ENCODE results near the gene ACY1.

The ACY1 gene

DNA sequence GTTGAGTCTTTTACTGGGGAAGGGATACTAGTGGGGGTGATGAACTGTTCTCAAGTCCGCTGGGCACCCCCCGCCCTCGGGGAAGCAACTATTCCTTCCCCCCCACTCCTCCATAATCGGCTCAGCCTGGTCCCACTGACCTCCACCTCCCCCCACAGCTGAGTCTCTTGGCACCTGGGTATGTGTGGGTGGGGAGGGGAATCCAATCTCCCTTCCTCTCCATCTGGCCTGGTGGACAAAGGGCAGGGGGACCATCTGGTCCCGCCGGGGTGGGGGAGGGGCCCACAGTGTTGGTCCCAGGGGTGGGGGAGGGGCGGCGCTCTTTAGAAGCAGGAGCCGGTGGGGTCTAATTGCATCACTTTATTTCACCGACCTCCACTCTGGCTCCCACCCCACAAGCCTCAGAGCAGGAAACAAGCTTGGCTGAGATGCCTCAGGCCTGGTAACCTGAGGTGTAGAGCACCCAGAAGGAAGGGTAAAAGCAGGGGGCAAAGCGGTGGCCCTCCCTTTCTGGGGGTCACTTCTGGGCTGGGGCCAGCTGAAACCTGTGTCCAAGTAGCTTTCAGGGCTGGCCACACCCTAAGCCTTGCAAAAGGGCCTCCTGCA is 15.1 kb upstream of the ACY1 start:
- Histone ChIP-seq H3K4me3 (replicated peaks; ENCODE audit: insufficient read depth, low read length) (no peak overlapping the region; the same call in 1 of the 2 replicates), H3K27ac (replicated peaks) (no peak overlapping the region), H3K27me3 (ENCODE audit: insufficient read depth, poor library complexity, severe bottlenecking) (peaks cover 16% of the 10 kb centered on the region)
- TF ChIP-seq, protein P1, sequence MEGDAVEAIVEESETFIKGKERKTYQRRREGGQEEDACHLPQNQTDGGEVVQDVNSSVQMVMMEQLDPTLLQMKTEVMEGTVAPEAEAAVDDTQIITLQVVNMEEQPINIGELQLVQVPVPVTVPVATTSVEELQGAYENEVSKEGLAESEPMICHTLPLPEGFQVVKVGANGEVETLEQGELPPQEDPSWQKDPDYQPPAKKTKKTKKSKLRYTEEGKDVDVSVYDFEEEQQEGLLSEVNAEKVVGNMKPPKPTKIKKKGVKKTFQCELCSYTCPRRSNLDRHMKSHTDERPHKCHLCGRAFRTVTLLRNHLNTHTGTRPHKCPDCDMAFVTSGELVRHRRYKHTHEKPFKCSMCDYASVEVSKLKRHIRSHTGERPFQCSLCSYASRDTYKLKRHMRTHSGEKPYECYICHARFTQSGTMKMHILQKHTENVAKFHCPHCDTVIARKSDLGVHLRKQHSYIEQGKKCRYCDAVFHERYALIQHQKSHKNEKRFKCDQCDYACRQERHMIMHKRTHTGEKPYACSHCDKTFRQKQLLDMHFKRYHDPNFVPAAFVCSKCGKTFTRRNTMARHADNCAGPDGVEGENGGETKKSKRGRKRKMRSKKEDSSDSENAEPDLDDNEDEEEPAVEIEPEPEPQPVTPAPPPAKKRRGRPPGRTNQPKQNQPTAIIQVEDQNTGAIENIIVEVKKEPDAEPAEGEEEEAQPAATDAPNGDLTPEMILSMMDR (IDR thresholded peaks at IDR 0.05; ENCODE audit: insufficient read depth, low read length) = no peak
- no peak for TF ChIP-seq POLR2AphosphoS5 (IDR thresholded peaks at IDR 0.05; ENCODE audit: low read depth)
- TF ChIP-seq, protein P2, sequence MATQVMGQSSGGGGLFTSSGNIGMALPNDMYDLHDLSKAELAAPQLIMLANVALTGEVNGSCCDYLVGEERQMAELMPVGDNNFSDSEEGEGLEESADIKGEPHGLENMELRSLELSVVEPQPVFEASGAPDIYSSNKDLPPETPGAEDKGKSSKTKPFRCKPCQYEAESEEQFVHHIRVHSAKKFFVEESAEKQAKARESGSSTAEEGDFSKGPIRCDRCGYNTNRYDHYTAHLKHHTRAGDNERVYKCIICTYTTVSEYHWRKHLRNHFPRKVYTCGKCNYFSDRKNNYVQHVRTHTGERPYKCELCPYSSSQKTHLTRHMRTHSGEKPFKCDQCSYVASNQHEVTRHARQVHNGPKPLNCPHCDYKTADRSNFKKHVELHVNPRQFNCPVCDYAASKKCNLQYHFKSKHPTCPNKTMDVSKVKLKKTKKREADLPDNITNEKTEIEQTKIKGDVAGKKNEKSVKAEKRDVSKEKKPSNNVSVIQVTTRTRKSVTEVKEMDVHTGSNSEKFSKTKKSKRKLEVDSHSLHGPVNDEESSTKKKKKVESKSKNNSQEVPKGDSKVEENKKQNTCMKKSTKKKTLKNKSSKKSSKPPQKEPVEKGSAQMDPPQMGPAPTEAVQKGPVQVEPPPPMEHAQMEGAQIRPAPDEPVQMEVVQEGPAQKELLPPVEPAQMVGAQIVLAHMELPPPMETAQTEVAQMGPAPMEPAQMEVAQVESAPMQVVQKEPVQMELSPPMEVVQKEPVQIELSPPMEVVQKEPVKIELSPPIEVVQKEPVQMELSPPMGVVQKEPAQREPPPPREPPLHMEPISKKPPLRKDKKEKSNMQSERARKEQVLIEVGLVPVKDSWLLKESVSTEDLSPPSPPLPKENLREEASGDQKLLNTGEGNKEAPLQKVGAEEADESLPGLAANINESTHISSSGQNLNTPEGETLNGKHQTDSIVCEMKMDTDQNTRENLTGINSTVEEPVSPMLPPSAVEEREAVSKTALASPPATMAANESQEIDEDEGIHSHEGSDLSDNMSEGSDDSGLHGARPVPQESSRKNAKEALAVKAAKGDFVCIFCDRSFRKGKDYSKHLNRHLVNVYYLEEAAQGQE (IDR thresholded peaks at IDR 0.05; ENCODE audit: insufficient replicate concordance, low read depth) = no peak
- DNase-seq (ENCODE audit: low read depth in 1 of 2, low spot score in 1 of 2) = no peak

- no peak for TF ChIP-seq SPI1 (IDR thresholded peaks at IDR 0.05; ENCODE audit: borderline replicate concordance, low read depth)
- TF ChIP-seq, protein P2 (IDR thresholded peaks at IDR 0.05; ENCODE audit: insufficient replicate concordance, low read depth) = no peak
- no peak for TF ChIP-seq GABPA (IDR thresholded peaks at IDR 0.05; ENCODE audit: low read depth)
- TF ChIP-seq, protein P1 (IDR thresholded peaks at IDR 0.05; ENCODE audit: insufficient read depth, low read length) = no peak
- no peak for TF ChIP-seq POLR2AphosphoS5 (IDR thresholded peaks at IDR 0.05; ENCODE audit: low read depth)
- H3K27me3 ChIP-seq (ENCODE audit: insufficient read depth, poor library complexity, severe bottlenecking) = peaks cover 16% of the 10 kb centered on the region
- no peak overlapping the region for H3K27ac ChIP-seq (replicated peaks)
- no peak overlapping the region for H3K4me3 ChIP-seq (replicated peaks; ENCODE audit: insufficient read depth, low read length)
- DNase-seq (ENCODE audit: low read depth in 1 of 2, low spot score in 1 of 2) = no peak
Observed at GRCh38 chr3:51968883-51969678, 14.3 kb upstream of the ACY1 start.

GRCh38 chr3:51969841-51970240 is 13.5 kb upstream of the ACY1 start:
- TF ChIP-seq, protein P1 (IDR thresholded peaks at IDR 0.05; ENCODE audit: insufficient read depth, low read length) = no peak
- TF ChIP-seq, protein P2 (IDR thresholded peaks at IDR 0.05; ENCODE audit: insufficient replicate concordance, low read depth) = no peak
- no peak for TF ChIP-seq SPI1 (IDR thresholded peaks at IDR 0.05; ENCODE audit: borderline replicate concordance, low read depth)
- TF ChIP-seq GABPA (IDR thresholded peaks at IDR 0.05; ENCODE audit: low read depth) = no peak
- TF ChIP-seq POLR2AphosphoS5 (IDR thresholded peaks at IDR 0.05; ENCODE audit: low read depth) = no peak
- Histone ChIP-seq H3K27ac (replicated peaks) (no peak overlapping the region), H3K4me3 (replicated peaks; ENCODE audit: insufficient read depth, low read length) (no peak overlapping the region), H3K27me3 (ENCODE audit: insufficient read depth, poor library complexity, severe bottlenecking) (peaks cover 16% of the 10 kb centered on the region)
- DNase-seq (ENCODE audit: low read depth in 1 of 2, low spot score in 1 of 2) = no peak
